Endothelial cell of umbilical vein (primary cell): ENCODE results near the gene RMP24.

Source experiments
- BruUV-seq: library from RNA; stranded (reverse); fragments of 400-500 nt; replicated peaks from 2 replicates; lab custom pipeline; 2021; lab: Mats Ljungman, UMichigan
- CTCF ChIA-PET: fragments of 300-600, 350-600 bp; sonication (Branson Sonifier 250); formaldehyde crosslinking; loops from one replicate; lab custom pipeline; 2021; ENCODE audit warnings: antibody characterized with exemption, inconsistent platforms; lab: Charles Lee
- POLR2A ChIA-PET: fragments of 300-600, 350-600 bp; sonication (Branson Sonifier 250); formaldehyde crosslinking; loops from one replicate; lab custom pipeline; 2021; ENCODE audit warnings: antibody characterized with exemption, inconsistent platforms; lab: Charles Lee
- DNase-seq: peaks from one replicate; pipeline ENCODE4 v3.0.0-alpha.2; 2011; ENCODE audit warnings: low read depth, low spot score
- FAIRE-seq: peaks from 2 replicates; lab custom pipeline; 2011; peaks lifted over from hg19 to GRCh38; lab: Jason Lieb, UNC
- H2AFZ ChIP-seq: 2 replicates; pipeline ENCODE4 v1.6.0; 2012; ENCODE audit warnings: low read depth, low read length, control low read depth, inconsistent platforms
- H3K27ac ChIP-seq: 2 replicates; pipeline ENCODE4 v1.5.1; 2011; ENCODE audit warnings: low read depth, mild to moderate bottlenecking, control low read depth, low read length, moderate library complexity; ENCODE audit not compliant: insufficient read depth
- H3K27me3 ChIP-seq, 2 experiments: 2 replicates each; pipeline versions ENCODE4 v1.6.0 to v1.6.1; 2011; ENCODE audit warnings: low read length in 2 of 2, mixed read lengths in 1 of 2; ENCODE audit not compliant: control insufficient read depth in 2 of 2, insufficient read depth in 2 of 2
- H3K36me3 ChIP-seq, 2 experiments: 2 replicates in 1 of 2; 3 replicates in 1 of 2; pipeline ENCODE4 v1.5.1; 2011; ENCODE audit warnings: low read length in 2 of 2, mild to moderate bottlenecking in 1 of 2, moderate library complexity in 1 of 2; ENCODE audit not compliant: control insufficient read depth in 2 of 2, insufficient read depth in 2 of 2; ENCODE audit errors: extremely low read depth in 1 of 2
- H3K4me1 ChIP-seq: 3 replicates; pipeline ENCODE4 v1.5.1; 2011; ENCODE audit warnings: mild to moderate bottlenecking, low read length; ENCODE audit not compliant: control insufficient read depth, insufficient read depth; ENCODE audit errors: extremely low read depth
- H3K4me2 ChIP-seq: 2 replicates; pipeline ENCODE4 v1.6.1; 2011; ENCODE audit warnings: low read length, control low read depth, mixed read lengths; ENCODE audit not compliant: insufficient read depth
- H3K4me3 ChIP-seq, 3 experiments: fragments of 200-600 bp in 1 of 3; sonication (generic), shearing (Covaris generic) in 1 of 3; replicated peaks in 1 of 3; 2 replicates each; pipeline ENCODE4 v1.5.1; 2011 to 2016; ENCODE audit warnings: control low read depth in 3 of 3, low read length in 3 of 3, mild to moderate bottlenecking in 2 of 3, inconsistent platforms in 1 of 3, low read depth in 1 of 3, moderate library complexity in 1 of 3; ENCODE audit not compliant: insufficient read depth in 1 of 3
- H3K79me2 ChIP-seq: 2 replicates; pipeline ENCODE4 v1.6.0; 2012; ENCODE audit warnings: low read length, inconsistent platforms; ENCODE audit not compliant: control insufficient read depth, insufficient read depth
- H3K9ac ChIP-seq: replicated peaks from 2 replicates; pipeline ENCODE3; 2011; ENCODE audit warnings: low read length, control low read depth; ENCODE audit not compliant: insufficient read depth; ENCODE audit errors: extremely low read depth
- H3K9me1 ChIP-seq: replicated peaks from 3 replicates; pipeline ENCODE4 v1.6.0; 2011; ENCODE audit warnings: mild to moderate bottlenecking, low read length; ENCODE audit not compliant: control insufficient read depth, insufficient read depth; ENCODE audit errors: extremely low read depth
- H3K9me3 ChIP-seq: replicated peaks from 2 replicates; pipeline ENCODE4 v1.5.1; 2012; ENCODE audit warnings: low read length, inconsistent platforms; ENCODE audit not compliant: control insufficient read depth, insufficient read depth
- H4K20me1 ChIP-seq: replicated peaks from 2 replicates; pipeline ENCODE3; 2011; ENCODE audit warnings: mild to moderate bottlenecking, low read length; ENCODE audit not compliant: control insufficient read depth, insufficient read depth; ENCODE audit errors: extremely low read depth
- EZH2 ChIP-seq: IDR thresholded peaks from 2 replicates; pipeline ENCODE4 v1.6.1; 2012; ENCODE audit warnings: borderline replicate concordance, low read depth, mild to moderate bottlenecking, moderate library complexity, low read length, inconsistent platforms; ENCODE audit not compliant: severe bottlenecking
- FOS ChIP-seq: IDR thresholded peaks from 2 replicates; pipeline ENCODE4 v1.6.1; 2011; ENCODE audit warnings: mild to moderate bottlenecking, low read length, moderate library complexity, borderline replicate concordance; ENCODE audit not compliant: insufficient read depth
- GATA2 ChIP-seq: IDR thresholded peaks from 2 replicates; pipeline ENCODE4 v1.7.0; 2011; ENCODE audit warnings: low read depth, mild to moderate bottlenecking, moderate library complexity, mixed read lengths, low read length; ENCODE audit not compliant: insufficient read length, insufficient read depth
- JUN ChIP-seq: IDR thresholded peaks from 2 replicates; pipeline ENCODE4 v1.6.1; 2011; ENCODE audit warnings: borderline replicate concordance, low read depth; ENCODE audit not compliant: insufficient read length, insufficient read depth
- MYC ChIP-seq: IDR thresholded peaks from one replicate; pipeline ENCODE4 v1.6.1; 2011; ENCODE audit warnings: mild to moderate bottlenecking, low read depth, low read length
- POLR2A ChIP-seq: IDR thresholded peaks from 2 replicates; pipeline ENCODE4 v1.6.1; 2012; ENCODE audit warnings: low read depth, mild to moderate bottlenecking, control low read depth, low read length
- POLR2AphosphoS5 ChIP-seq: IDR thresholded peaks from 2 replicates; pipeline ENCODE4 v1.6.1; 2012; ENCODE audit warnings: low read depth, mild to moderate bottlenecking, control low read depth, low read length, moderate library complexity; ENCODE audit not compliant: insufficient read depth
- dilution Hi-C: fragments of 300-500 bp; cut with MboI; formaldehyde crosslinking; loops from one replicate; pipeline ENCODE4 v1.15.0; 2019; ENCODE audit warnings: low sequenced_read_pairs; ENCODE audit not compliant: extremely low pct_ligation_motif_present
- intact Hi-C: fragments of 100-400 bp; cut with micrococcal nuclease; formaldehyde crosslinking; loops from one replicate; pipeline ENCODE4 v1.10.0; 2022
- TF ChIP-seq, protein P1 (sequence below): IDR thresholded peaks from 2 replicates; pipeline ENCODE4 v1.6.1; 2011; ENCODE audit not compliant: insufficient read depth, insufficient read length
- TF ChIP-seq, protein P2 (sequence below), 2 donors: IDR thresholded peaks; 1 replicate in 1 of 2; 2 replicates in 1 of 2; pipeline ENCODE4 v1.5.1; 2011; ENCODE audit warnings: low read length in 2 of 2, mild to moderate bottlenecking in 2 of 2, moderate library complexity in 2 of 2, control low read depth in 1 of 2, inconsistent platforms in 1 of 2, low read depth in 1 of 2; ENCODE audit not compliant: insufficient read depth in 1 of 2; ENCODE audit errors: extremely low read depth in 1 of 2

The RMP24 gene

DNA sequence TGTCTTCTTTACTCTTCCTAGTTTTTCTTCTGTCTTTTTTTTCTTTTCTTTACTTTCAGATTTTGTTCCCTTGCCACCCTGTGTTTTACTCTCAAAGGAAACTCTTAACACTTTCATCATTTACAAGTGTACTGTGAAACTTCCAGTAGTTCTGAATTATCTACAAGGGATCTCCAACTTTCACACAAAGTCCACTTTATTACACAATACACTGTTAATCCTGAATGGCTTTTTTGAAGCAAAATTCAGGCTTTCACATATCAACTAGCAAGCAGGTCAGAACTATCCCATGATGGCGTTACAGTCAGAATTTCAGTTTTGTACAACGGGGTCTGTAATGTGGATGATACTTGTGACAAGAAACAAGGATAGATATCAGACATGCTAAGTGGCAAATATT, 34.5 kb downstream of the RMP24 start:
- Histone ChIP-seq H3K4me2 (no peak overlapping the region), H3K36me3 (no peaks in the 10 kb centered on the region), H3K4me3 (no peak overlapping the region), H4K20me1 (no peaks in the 10 kb centered on the region), H3K9me1 (no peaks in the 10 kb centered on the region), H3K27me3 (no peaks in the 10 kb centered on the region), H3K79me2 (no peaks in the 10 kb centered on the region), H3K27ac (no peak overlapping the region), H3K4me1 (no peaks in the 10 kb centered on the region), H3K9ac (no peak overlapping the region), H3K9me3 (no peaks in the 10 kb centered on the region), H2AFZ (no peak overlapping the region)
- no peak for FAIRE-seq
- POLR2A ChIA-PET, result no interaction called here
- CTCF ChIA-PET, result interaction anchor here (1.2 to 1.4 kb wide), 2 partner anchors 11 to 277 kb away, joined by 3 to 8 read pairs; no protein-coding TSS in a partner anchor
- no peak for DNase-seq
- BruUV-seq, result no TSS peak
- intact Hi-C loops, result no loop called here
- TF ChIP-seq JUN (no peak), POLR2A (no peak), POLR2AphosphoS5 (no peak)
- dilution Hi-C loops, result no loop called here

DNA sequence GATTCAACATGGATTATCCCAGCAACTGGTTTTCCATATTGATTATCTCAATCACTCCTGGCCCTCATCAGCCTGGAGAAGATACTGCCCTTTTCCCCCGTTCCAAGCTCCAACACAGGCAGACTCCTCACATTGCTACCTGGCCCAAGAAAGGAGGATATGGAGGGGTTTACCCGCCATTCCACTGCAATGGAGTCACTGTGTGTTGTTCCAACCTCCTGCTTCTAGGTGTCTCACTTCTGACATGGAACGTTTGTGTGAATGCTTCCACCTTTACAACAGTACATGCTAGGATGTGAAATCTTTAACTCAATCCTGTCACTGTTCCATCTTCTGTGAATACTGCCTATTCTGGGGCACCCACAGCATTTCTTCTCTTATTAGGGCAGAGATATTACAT, 36.7 kb downstream of the RMP24 start:
- Histone ChIP-seq H3K9me3 (no peaks in the 10 kb centered on the region), H3K27me3 (no peaks in the 10 kb centered on the region), H3K9me1 (no peaks in the 10 kb centered on the region), H2AFZ (no peak overlapping the region), H3K4me2 (no peak overlapping the region), H4K20me1 (no peaks in the 10 kb centered on the region), H3K79me2 (no peaks in the 10 kb centered on the region), H3K36me3 (no peaks in the 10 kb centered on the region), H3K9ac (no peak overlapping the region), H3K27ac (no peak overlapping the region), H3K4me1 (no peaks in the 10 kb centered on the region), H3K4me3 (no peak overlapping the region)
- no TSS peak for BruUV-seq
- dilution Hi-C loops, result no loop called here
- TF ChIP-seq, protein P1, sequence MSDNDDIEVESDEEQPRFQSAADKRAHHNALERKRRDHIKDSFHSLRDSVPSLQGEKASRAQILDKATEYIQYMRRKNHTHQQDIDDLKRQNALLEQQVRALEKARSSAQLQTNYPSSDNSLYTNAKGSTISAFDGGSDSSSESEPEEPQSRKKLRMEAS, result no peak
- TF ChIP-seq POLR2A, result no peak
- TF ChIP-seq POLR2AphosphoS5, result no peak
- no peak for TF ChIP-seq GATA2
- no peak for TF ChIP-seq JUN
- TF ChIP-seq MYC, result no peak
- TF ChIP-seq, protein P2, sequence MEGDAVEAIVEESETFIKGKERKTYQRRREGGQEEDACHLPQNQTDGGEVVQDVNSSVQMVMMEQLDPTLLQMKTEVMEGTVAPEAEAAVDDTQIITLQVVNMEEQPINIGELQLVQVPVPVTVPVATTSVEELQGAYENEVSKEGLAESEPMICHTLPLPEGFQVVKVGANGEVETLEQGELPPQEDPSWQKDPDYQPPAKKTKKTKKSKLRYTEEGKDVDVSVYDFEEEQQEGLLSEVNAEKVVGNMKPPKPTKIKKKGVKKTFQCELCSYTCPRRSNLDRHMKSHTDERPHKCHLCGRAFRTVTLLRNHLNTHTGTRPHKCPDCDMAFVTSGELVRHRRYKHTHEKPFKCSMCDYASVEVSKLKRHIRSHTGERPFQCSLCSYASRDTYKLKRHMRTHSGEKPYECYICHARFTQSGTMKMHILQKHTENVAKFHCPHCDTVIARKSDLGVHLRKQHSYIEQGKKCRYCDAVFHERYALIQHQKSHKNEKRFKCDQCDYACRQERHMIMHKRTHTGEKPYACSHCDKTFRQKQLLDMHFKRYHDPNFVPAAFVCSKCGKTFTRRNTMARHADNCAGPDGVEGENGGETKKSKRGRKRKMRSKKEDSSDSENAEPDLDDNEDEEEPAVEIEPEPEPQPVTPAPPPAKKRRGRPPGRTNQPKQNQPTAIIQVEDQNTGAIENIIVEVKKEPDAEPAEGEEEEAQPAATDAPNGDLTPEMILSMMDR (IDR thresholded peaks at IDR 0.05; ENCODE audit: extremely low read depth in 1 of 2, insufficient read depth in 1 of 2, low read depth in 1 of 2, low read length in 2 of 2), result no peak
- no peak for TF ChIP-seq EZH2
- TF ChIP-seq FOS, result no peak
- ChIA-PET POLR2A (no interaction called here), CTCF (interaction anchor here (1.8 kb wide), 1 partner anchor 9 kb away, joined by 10 read pairs; no protein-coding TSS in a partner anchor)
- FAIRE-seq (no peak), DNase-seq (no peak)
- intact Hi-C loops, result no loop called here
